Activated CD8-positive, alpha-beta T cell treated with anti-CD3 and anti-CD28 coated beads, Interleukin-2, amount 10 ng/mL, durations not matched to agents 7 days and 5 days (primary cell): Measurements from ENCODE around the gene NBEAL1. TPM values are rescaled to one million over a fixed set of nuclear protein-coding genes. Genes with fewer than 3 reads are reported as not detected.
A peak's percentile ranks its signal among the peaks of the same experiment; 100 is the strongest.
"Not testable (repeated sequence)": the region's sequence is repeated elsewhere in the genome, so short reads cannot be mapped to it uniquely, and the experiment has no call there.

ENCODE experiments used
- ATAC-seq: fragments of 150-1000 bp; cut with Tn5 transposase; one replicate; pipeline ENCODE4 v1.10.0; 2021; ENCODE audit warnings: moderate library complexity
- CTCF ChIA-PET: fragments of 350-600 bp; sonication (Branson Sonifier 250); formaldehyde crosslinking; loops from one replicate; lab custom pipeline; 2021; ENCODE audit warnings: antibody characterized with exemption; lab: Charles Lee
- POLR2A ChIA-PET: fragments of 350-600 bp; sonication (Branson Sonifier 250); formaldehyde crosslinking; loops from one replicate; lab custom pipeline; 2021; ENCODE audit warnings: antibody characterized with exemption; lab: Charles Lee
- DNase-seq: peaks from one replicate; pipeline ENCODE4 v3.0.0-alpha.2; 2020
- H3K27ac Mint-ChIP-seq: one replicate; pipeline ENCODE4 v1.8.0; 2021; ENCODE audit warnings: mild to moderate bottlenecking, mixed read lengths
- H3K27me3 Mint-ChIP-seq: one replicate; pipeline ENCODE4 v1.8.0; 2021; ENCODE audit warnings: low read depth, mixed read lengths
- H3K36me3 Mint-ChIP-seq: one replicate; pipeline ENCODE4 v1.8.0; 2021; ENCODE audit warnings: low read depth, mixed read lengths
- H3K4me1 Mint-ChIP-seq: one replicate; pipeline ENCODE4 v1.8.0; 2021; ENCODE audit warnings: low read depth, mixed read lengths
- H3K4me3 Mint-ChIP-seq: one replicate; pipeline ENCODE4 v1.8.0; 2021; ENCODE audit warnings: mild to moderate bottlenecking, mixed read lengths
- H3K9me3 Mint-ChIP-seq: one replicate; pipeline ENCODE4 v1.8.0; 2022; ENCODE audit warnings: mixed read lengths; ENCODE audit not compliant: insufficient read depth
- total RNA-seq, 2 experiments: library from RNA; stranded (reverse); gene quantifications; one replicate each; pipeline ENCODE4 v1.2.3, GENCODE V29; 2021

Gene NBEAL1
- total RNA-seq, 2 experiments from 2014 or later = 14.8 to 15.7 TPM

DNA sequence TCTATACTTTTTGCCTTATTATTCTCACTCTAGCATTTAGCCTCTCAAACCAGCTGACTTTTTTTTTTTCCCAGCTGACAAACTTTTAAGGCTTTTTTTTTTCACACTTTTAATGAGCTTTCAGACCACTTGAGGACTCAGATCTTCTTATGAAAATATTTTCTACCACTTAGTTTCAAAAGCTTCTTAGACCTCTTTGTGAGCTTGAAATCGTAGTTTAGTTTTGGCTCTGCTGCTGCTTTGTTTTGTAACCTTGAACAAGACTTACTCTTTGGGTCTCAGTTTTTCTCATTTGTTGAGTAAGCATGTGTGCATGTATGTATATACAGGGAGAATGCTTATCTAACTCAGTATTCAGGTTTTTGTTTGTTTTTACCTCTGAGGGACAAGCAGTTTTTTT is 3.5 kb downstream of the NBEAL1 start:
- Mint-ChIP-seq H3K27me3 (no peaks in the 10 kb centered on the region), H3K4me3 (peak overlapping the region; percentile 53), H3K36me3 (peaks cover 9% of the 10 kb centered on the region), H3K4me1 (peaks cover 37% of the 10 kb centered on the region), H3K27ac (no peak overlapping the region), H3K9me3 (no peaks in the 10 kb centered on the region)
- ChIA-PET POLR2A (interaction anchor here (0.9 kb wide), 1 partner anchor 107 kb away, joined by 4 read pairs; the partner anchor contains the start of gene WDR12), CTCF (interaction anchor here (1.1 kb wide), 1 partner anchor 149 kb away, joined by 3 read pairs; no protein-coding TSS in a partner anchor)
- DNase-seq (no peak), ATAC-seq (no peak)

- no peak overlapping the region for H3K4me3 Mint-ChIP-seq
- peaks cover 27% of the 10 kb centered on the region for H3K4me1 Mint-ChIP-seq
- CTCF ChIA-PET = no interaction called here
These were observed 4.5 kb downstream of the NBEAL1 start for GRCh38 chr2:203019142-203019541.

GRCh38 chr2:203021991-203022390 is 7.3 kb downstream of the NBEAL1 start:
- peaks cover 4% of the 10 kb centered on the region for H3K36me3 Mint-ChIP-seq
- POLR2A ChIA-PET = no interaction called here
- no peak overlapping the region for H3K27ac Mint-ChIP-seq
- H3K9me3 Mint-ChIP-seq = no peaks in the 10 kb centered on the region
- H3K4me3 Mint-ChIP-seq = no peak overlapping the region
- H3K27me3 Mint-ChIP-seq = no peaks in the 10 kb centered on the region
- DNase-seq = no peak
- no peak for ATAC-seq
- peaks cover 16% of the 10 kb centered on the region for H3K4me1 Mint-ChIP-seq
- CTCF ChIA-PET = no interaction called here

More at GRCh38 chr2:203019142-203019541, 4.5 kb downstream of the NBEAL1 start:
- H3K27me3 Mint-ChIP-seq = no peaks in the 10 kb centered on the region
- DNase-seq (no peak), ATAC-seq (no peak)
- H3K9me3 Mint-ChIP-seq = no peaks in the 10 kb centered on the region
- POLR2A ChIA-PET = no interaction called here
- peaks cover 9% of the 10 kb centered on the region for H3K36me3 Mint-ChIP-seq
- no peak overlapping the region for H3K27ac Mint-ChIP-seq

GRCh38 chr2:203022751-203023150 is 8.1 kb downstream of the NBEAL1 start:
- Mint-ChIP-seq H3K4me3 (no peak overlapping the region), H3K4me1 (peaks cover 15% of the 10 kb centered on the region), H3K9me3 (no peaks in the 10 kb centered on the region), H3K36me3 (peaks cover 4% of the 10 kb centered on the region), H3K27me3 (no peaks in the 10 kb centered on the region), H3K27ac (no peak overlapping the region)
- no peak for ATAC-seq
- POLR2A ChIA-PET = interaction anchor here (0.6 kb wide), 1 partner anchor 646 kb away, joined by 3 read pairs; no protein-coding TSS in a partner anchor
- no peak for DNase-seq
- CTCF ChIA-PET = no interaction called here

- no peaks in the 10 kb centered on the region for H3K36me3 Mint-ChIP-seq
- no peak overlapping the region for H3K27ac Mint-ChIP-seq
- no peak for DNase-seq
- H3K4me1 Mint-ChIP-seq = no peaks in the 10 kb centered on the region
- no peaks in the 10 kb centered on the region for H3K9me3 Mint-ChIP-seq
- no peaks in the 10 kb centered on the region for H3K27me3 Mint-ChIP-seq
- ATAC-seq = no peak
- no peak overlapping the region for H3K4me3 Mint-ChIP-seq
- POLR2A ChIA-PET = no interaction called here
- CTCF ChIA-PET = no interaction called here
These were observed 10.9 kb downstream of the NBEAL1 start for GRCh38 chr2:203025592-203025991.

DNA sequence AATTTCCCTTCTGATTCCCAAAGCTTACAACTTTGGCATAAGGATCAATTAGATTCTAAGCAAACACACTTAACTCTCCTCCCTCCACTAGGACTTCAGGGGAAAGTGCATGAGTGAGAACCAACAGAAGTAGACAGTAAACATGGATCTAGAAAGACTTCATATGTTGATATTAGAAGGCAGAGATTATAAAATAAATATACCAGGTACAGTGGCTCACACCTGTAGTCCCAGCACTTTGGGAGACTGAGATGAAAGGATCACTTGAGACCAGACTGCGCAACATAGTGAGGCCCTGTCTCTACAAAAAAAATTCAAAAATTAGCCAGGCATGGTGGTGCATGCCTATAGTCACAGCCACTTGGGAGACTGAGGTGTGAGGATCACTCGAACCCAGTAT is 15.9 kb downstream of the NBEAL1 start:
- Mint-ChIP-seq H3K27me3 (no peaks in the 10 kb centered on the region), H3K4me3 (no peak overlapping the region), H3K27ac (no peak overlapping the region), H3K9me3 (no peaks in the 10 kb centered on the region), H3K36me3 (peaks cover 4% of the 10 kb centered on the region), H3K4me1 (no peaks in the 10 kb centered on the region)
- DNase-seq = no peak
- CTCF ChIA-PET = no interaction called here
- ATAC-seq = no peak
- POLR2A ChIA-PET = no interaction called here

GRCh38 chr2:203030991-203031390 is 16.3 kb downstream of the NBEAL1 start:
- peaks cover 4% of the 10 kb centered on the region for H3K36me3 Mint-ChIP-seq
- ChIA-PET CTCF (interaction anchor here (0.9 kb wide), 1 partner anchor 11 kb away, joined by 3 read pairs; no protein-coding TSS in a partner anchor), POLR2A (no interaction called here)
- H3K4me3 Mint-ChIP-seq = no peak overlapping the region
- no peak for DNase-seq
- H3K9me3 Mint-ChIP-seq = no peaks in the 10 kb centered on the region
- no peaks in the 10 kb centered on the region for H3K27me3 Mint-ChIP-seq
- H3K27ac Mint-ChIP-seq = no peak overlapping the region
- ATAC-seq = no peak
- H3K4me1 Mint-ChIP-seq = no peaks in the 10 kb centered on the region

DNA sequence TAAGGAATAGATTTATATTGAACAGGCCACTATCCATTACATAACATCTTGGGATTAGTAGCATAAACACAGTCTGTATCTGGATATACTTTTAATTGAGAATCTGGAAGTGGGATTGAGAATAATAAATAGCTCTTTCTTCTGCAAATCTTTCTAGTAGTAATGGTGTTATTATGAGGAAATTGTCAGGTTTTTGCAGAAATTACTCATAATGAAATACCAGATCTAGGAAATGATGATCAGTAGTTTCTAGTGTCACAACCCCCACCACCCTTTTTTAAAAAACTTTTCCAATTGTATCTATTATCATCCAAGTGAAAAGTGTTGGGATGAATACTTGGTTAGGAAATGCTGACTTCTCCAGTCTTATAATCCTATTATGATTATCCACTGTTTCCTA is 18.7 kb downstream of the NBEAL1 start:
- H3K9me3 Mint-ChIP-seq = no peaks in the 10 kb centered on the region
- ChIA-PET CTCF (no interaction called here), POLR2A (no interaction called here)
- H3K27ac Mint-ChIP-seq = no peak overlapping the region
- H3K27me3 Mint-ChIP-seq = no peaks in the 10 kb centered on the region
- no peaks in the 10 kb centered on the region for H3K4me1 Mint-ChIP-seq
- ATAC-seq = no peak
- H3K36me3 Mint-ChIP-seq = peaks cover 4% of the 10 kb centered on the region
- DNase-seq = no peak
- no peak overlapping the region for H3K4me3 Mint-ChIP-seq

DNA sequence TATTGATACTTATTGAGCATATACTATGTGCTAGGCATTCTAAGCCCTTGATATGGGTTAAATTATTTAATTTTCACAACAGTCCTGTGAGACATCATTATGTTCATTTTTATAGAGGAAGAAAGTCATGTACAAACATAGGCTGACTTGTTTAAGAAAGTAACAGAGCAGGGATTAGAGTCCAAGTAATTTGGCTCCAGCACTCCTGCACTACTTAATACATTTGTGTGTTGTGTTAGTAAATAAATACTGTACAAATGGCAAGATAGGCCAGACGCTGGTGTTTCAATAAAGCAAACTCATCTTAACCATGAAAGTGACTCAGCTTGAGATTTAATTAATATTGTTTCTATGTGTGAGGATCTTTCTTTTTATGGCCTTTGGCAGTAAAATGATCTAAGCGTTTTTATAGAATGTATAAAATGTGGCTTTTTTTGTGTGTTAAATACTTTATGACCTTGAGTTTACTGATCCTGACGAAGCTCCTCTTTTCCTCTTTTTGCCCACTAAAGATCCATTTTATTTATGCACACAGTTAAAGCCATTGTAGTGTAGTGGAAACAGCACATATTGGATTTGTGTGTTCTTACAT is 21.3 kb downstream of the NBEAL1 start:
- POLR2A ChIA-PET = no interaction called here
- no peaks in the 10 kb centered on the region for H3K4me1 Mint-ChIP-seq
- no peaks in the 10 kb centered on the region for H3K27me3 Mint-ChIP-seq

GRCh38 chr2:203037026-203037425 is 22.4 kb downstream of the NBEAL1 start:
- H3K27ac Mint-ChIP-seq = no peak overlapping the region
- CTCF ChIA-PET = no interaction called here
- no peaks in the 10 kb centered on the region for H3K27me3 Mint-ChIP-seq

More for the DNA sequence above, 21.3 kb downstream of the NBEAL1 start:
- no peak for DNase-seq
- no peak overlapping the region for H3K4me3 Mint-ChIP-seq
- CTCF ChIA-PET = no interaction called here
- H3K27ac Mint-ChIP-seq = no peak overlapping the region
- no peaks in the 10 kb centered on the region for H3K9me3 Mint-ChIP-seq
- no peak for ATAC-seq
- peaks cover 9% of the 10 kb centered on the region for H3K36me3 Mint-ChIP-seq

GRCh38 chr2:203038586-203038985 is 23.9 kb downstream of the NBEAL1 start:
- ATAC-seq (no peak), DNase-seq (no peak)
- no peak overlapping the region for H3K4me3 Mint-ChIP-seq
- peaks cover 6% of the 10 kb centered on the region for H3K36me3 Mint-ChIP-seq
- ChIA-PET CTCF (no interaction called here), POLR2A (no interaction called here)
- no peaks in the 10 kb centered on the region for H3K27me3 Mint-ChIP-seq
- H3K27ac Mint-ChIP-seq = no peak overlapping the region
- no peaks in the 10 kb centered on the region for H3K4me1 Mint-ChIP-seq
- no peaks in the 10 kb centered on the region for H3K9me3 Mint-ChIP-seq

More at GRCh38 chr2:203037026-203037425, 22.4 kb downstream of the NBEAL1 start:
- Mint-ChIP-seq H3K36me3 (peaks cover 5% of the 10 kb centered on the region), H3K9me3 (no peaks in the 10 kb centered on the region), H3K4me3 (no peak overlapping the region), H3K4me1 (no peaks in the 10 kb centered on the region)
- DNase-seq = no peak
- POLR2A ChIA-PET = no interaction called here
- ATAC-seq = no peak

DNA sequence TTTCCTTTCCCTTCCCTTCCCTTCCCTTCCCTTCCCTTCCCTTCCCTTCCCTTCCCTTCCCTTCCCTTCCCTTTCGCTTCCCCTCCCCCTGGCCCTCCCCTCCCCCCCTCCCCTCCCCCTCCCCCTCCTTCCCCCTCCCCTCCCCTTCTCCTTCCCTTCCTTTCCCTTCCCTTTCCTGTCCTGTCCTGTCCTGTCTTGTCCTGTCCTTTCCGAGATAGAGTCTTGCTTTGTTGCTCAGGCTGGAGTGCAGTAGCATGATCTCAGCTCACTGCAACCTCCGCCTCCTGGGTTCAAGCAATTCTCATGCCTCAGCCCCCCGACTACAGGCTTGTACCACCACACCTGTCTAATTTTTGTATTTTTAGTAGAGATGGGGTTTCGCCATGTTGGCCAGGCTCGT is 24.5 kb downstream of the NBEAL1 start:
- H3K27me3 Mint-ChIP-seq, H3K9me3 Mint-ChIP-seq, H3K36me3 Mint-ChIP-seq, H3K4me3 Mint-ChIP-seq, POLR2A ChIA-PET, DNase-seq, ATAC-seq, CTCF ChIA-PET, H3K27ac Mint-ChIP-seq, H3K4me1 Mint-ChIP-seq: not testable (repeated sequence)
